HS-5 (cell line): ENCODE data around the gene TTF1.
"Not testable (repeated sequence)": the region's sequence is repeated elsewhere in the genome, so short reads cannot be mapped to it uniquely, and the experiment has no call there.

Source experiments
- DNase-seq: peaks from one replicate; pipeline ENCODE4 v3.0.0-alpha.2; 2012; ENCODE audit warnings: low read depth

The TTF1 gene

DNA sequence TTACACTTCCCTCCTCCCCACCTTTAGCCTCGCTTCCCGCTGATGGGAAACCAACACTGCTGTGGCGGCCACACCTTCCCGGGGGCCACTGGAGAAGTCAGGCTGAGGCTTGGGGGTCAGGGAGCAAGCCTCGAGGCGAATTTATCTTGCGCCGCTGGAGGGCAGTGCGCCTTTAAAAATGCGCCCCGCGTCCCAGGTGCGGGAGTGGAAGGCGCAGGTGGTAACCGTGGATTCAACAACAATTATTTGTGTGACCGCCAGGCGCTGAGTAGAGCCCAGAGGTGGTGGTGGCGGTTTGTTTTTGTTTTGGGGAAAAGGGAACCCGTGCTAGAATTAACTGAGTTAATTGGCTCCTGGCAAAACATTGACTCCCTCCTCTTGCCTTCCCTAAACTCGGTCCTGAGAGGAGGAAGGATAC is 4.5 kb upstream of the TTF1 start:
- DNase-seq, result no peak

DNA sequence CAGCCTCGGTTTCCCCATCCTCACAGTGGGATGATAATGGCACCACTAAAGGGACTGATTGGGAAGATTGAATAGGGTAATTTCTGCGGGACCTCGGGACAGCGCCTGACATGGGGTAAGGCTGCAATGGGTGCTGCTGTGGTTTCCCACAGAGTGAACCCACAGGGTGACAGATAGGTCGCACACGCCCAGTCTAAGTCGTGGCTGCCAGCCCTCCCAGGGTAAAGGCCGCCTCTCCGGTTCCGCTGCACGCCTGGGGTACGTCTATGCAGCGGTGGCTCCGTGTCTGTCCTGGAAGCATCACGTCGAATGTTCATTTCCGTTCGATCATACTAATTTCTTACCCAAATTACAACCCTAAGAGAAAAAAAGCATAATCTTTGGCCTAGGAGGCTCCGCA is 4.0 kb upstream of the TTF1 start:
- no peak for DNase-seq

- no peak for DNase-seq
Observed at GRCh38 chr9:132409828-132410528, 3.3 kb upstream of the TTF1 start, which contains the start of gene CFAP77. TSS of gene CFAP77 (plus strand) at chr9:132410211. CDS start at chr9:132410272, 61 bp downstream.

GRCh38 chr9:132408521-132408920 is 1.9 kb upstream of the TTF1 start:
- DNase-seq, result no peak

GRCh38 chr9:132407196-132407595 is 556 bp upstream of the TTF1 start:
- no peak for DNase-seq

GRCh38 chr9:132404228-132404881 is 2.3 kb downstream of the TTF1 start:
- no peak for DNase-seq

GRCh38 chr9:132401824-132402223 is 4.8 kb downstream of the TTF1 start:
- no peak for DNase-seq

DNA sequence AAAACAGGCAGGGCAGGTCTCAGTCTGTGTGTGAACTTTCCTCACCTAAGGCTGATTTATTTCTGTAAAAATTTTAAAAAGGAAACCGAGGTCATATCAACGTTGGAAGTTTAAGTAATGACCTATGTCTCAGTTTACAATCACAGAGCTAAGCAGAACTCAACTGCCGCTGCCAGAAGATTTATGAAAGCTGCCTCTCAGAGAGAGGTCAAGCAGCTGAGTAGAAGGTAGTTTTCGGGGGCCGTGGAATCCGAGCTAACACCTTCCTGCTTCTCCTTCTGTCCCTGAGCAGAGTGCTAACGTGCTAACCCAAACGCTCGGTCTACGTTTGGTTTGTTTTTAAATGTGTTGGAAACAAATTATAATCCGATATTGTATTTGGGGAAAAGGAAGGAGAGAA is 11.1 kb downstream of the TTF1 start:
- no peak for DNase-seq

- DNase-seq, result no peak
Observed at GRCh38 chr9:132391449-132391848, 15.2 kb downstream of the TTF1 start.

- DNase-seq, result no peak
Observed at GRCh38 chr9:132390966-132391365, 15.7 kb downstream of the TTF1 start.

DNA sequence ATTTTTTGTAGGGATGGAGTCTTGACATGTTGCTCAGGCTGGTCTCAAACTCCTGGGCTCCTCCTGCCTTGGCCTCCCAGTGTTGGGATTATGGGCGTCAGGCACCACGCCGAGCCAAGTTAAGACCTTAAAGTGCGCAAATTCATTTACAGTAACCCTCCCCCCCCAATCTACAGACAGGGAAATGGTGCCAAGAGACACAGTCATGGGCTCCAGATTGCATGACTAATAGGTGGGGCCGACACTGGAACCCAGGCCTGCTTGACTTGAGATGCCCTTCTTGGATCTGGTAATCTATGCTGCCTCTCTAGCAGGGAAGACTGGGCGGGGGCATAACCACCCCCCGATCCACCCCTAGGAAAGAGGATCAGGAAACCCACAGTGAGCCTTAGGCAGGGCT is 19.5 kb downstream of the TTF1 start:
- no peak for DNase-seq

GRCh38 chr9:132384376-132384775 is 22.3 kb downstream of the TTF1 start:
- DNase-seq, result no peak

DNA sequence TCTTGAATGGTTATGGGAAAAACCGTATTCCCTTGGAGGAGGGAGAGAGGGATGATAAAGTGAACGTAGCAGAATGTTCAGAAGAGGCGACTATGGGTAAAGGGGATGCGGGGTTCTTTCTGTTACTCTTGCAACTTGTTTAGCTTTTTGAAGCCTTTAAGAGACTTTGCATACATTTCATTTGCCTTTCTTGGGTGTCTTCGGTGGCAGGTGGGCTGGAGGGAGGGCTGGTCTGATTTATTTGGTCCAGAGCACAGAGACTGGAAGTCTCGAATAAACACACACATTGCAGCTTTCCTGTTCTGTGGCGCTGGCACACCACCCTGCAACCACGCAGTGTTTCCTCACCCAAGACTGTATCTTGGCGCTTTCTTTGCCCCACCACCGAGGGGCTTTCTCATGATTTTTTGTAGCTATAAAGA is 23.2 kb downstream of the TTF1 start:
- DNase-seq, result no peak

GRCh38 chr9:132381966-132382541 is 24.6 kb downstream of the TTF1 start:
- DNase-seq, result no peak

DNA sequence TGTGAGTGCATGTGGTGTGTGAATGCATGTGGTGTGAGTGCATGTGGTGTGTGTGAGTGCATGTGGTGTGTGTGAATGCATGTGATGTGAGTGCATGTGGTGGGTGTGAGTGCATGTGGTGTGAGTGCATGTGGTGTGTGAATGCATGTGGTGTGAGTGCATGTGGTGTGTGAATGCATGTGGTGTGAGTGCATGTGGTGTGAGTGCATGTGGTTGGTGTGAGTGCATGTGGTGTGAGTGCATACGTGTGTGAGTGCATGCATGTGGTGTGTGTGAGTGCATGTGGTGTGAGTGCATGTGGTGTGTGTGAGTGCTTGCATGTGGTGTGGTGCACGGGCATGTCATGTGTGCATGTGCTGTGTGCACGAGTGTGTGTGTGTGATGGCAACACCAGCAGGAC is 28.2 kb downstream of the TTF1 start:
- not testable (repeated sequence) for DNase-seq

DNA sequence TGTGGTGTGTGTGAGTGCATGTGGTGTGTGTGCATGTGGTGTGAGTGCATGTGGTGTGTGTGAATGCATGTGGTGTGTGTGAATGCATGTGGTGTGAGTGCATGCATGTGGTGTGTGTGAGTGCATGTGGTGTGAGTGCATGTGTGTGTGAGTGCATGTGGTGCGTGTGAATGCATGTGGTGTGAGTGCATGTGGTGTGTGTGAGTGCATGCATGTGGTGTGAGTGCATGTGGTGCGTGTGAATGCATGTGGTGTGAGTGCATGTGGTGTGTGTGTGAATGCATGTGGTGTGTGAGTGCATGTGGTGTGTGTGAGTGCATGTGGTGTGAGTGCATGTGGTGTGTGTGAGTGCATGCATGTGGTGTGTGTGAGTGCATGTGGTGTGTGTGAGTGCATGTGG is 28.9 kb downstream of the TTF1 start:
- DNase-seq, result not testable (repeated sequence)

DNA sequence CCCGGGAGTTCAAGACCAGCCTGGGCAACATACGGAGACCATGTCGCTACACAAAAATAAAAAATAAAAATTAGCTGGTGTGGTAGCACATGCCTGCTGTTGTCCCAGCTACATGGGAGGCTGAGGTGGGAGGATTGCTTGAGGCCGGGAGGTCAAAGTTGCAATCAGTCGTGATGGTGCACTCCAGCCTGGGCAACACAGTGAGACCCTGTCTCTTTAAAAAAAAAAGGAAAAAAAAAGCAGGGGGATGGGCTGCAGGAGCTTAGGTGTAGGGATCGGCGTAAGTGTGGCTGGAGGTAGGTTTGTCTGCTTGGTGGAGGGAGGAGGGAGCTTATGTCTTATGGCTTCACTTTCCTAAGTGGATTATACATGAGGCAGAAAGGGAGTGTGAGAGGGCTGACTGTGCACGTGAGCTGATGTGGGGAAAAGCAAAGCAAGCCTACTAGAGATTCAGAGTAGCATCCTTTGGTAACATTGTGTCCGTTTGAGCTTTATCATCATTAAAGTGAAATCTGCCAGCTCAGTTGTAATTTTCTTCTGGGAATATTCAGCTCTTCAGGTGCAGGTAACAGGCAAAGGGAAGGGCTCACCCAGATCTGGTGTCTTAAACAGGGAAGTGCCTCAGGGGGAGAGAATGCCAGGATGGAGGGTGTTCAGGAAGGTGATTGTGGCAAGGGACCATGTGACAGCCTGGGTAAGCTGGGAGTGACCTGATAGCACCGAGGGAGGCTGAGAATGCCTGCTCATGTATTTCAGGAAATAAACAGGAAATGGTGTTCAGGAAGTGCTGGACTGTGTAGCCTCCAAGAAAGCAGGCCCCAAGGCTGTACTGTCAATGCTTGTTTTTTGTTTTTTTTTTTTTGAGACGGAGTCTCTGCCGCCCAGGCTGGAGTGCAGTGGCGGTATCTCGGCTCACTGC is 34.2 kb downstream of the TTF1 start:
- DNase-seq, result no peak

DNA sequence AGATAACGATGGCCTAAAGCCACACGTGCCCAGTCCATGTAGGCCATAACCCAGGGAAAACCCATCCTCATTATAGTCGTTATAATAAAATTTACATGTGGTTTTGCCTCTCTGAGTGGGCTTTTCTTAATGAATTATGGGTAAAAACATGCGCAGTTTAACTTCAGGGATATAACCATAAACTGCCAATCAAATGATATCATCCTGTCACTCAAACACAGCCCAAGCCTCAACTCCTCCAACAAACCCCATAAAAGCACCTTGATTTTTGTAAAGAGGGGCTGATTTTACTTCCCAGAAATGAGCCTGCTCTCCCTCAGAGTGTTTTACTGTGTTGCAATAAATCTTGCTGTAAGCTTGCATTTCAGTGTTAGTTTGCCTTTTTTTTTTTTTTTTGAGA is 36.0 kb downstream of the TTF1 start:
- no peak for DNase-seq

GRCh38 chr9:132369421-132369820 is 37.2 kb downstream of the TTF1 start:
- no peak for DNase-seq

DNA sequence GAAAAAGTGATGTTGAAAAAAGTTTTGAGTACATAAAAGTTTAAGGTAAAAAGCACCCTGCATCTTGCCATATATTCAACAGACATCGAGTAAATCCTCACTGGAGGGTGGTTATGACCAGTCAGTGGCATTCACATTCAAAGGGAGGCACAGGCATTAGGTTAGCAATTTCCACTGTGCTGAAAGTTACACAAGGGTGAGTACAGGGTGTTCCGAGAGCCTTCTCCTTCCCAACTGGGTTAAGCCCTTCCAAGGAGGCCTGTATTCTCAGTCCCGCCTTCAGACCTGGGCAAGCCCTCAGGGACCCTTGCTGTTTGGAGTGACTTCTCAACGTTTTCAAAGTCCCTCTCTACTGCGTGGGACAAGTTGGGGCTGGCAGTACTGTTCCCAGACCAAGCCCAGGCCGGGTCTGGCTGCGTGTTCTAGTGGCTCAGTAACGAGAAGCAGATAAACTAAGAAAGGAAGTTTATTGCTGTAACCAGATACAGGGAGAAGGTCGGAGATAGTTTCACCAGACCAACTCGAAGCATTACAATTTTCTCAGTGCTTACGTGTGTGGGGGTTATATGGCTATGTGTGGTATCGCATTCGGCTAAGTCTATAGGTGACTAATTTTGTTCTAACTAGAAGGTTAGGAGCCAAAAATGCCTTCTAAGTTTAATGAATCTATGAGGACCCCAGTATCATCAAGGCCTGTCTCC is 38.9 kb downstream of the TTF1 start:
- DNase-seq, result no peak

DNA sequence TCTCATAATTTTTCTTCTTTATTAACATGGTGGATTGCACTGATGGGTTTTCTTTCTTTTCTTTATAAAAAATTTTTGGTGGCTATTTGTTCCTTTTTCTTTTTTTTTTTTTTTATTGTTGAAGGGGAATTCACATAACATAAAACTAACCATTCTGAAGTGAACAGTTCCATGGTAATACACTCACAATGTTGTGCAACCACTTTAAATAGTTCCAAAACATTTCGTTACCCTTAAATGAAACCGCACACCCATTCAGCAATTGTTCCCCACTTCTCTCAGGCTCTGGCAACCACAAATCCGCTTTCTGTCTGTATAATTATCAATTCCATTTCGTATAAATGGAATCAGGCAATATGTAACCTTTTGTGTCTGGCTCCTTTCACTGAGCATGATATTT is 40.2 kb downstream of the TTF1 start:
- DNase-seq, result no peak

DNA sequence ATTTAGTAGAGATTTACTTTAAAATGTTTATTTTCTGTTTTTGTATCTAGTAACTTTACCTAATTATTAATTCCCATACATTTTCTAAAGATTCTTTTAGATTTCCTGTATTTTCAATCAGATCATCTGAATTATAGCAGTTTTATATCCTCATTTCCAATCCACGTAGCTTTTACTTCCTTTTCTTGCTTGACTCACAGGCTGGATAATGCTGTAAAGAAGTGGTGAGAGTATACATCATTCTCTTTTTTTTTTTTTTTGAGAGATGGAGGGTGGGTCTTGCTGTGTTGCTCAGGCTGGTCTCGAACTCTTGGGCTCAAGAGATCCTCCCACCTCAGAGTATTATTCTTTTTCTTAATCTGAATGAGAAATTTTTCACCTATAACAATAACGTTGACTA is 40.7 kb downstream of the TTF1 start:
- DNase-seq, result no peak
